HepG2 (cell line): ENCODE results near the gene TAF12. TPM values are rescaled to one million over a fixed set of nuclear protein-coding genes. Genes with fewer than 3 reads are reported as not detected.
A peak's percentile ranks its signal among the peaks of the same experiment; 100 is the strongest.

Experiments
- CEBPB ChIP-seq: IDR thresholded peaks from 2 replicates; pipeline ENCODE4 v1.6.1; 2011; ENCODE audit warnings: low read depth, low read length, improper control_type of control experiment, borderline replicate concordance
- CREB1 ChIP-seq, 2 experiments: fragments of 450-650 bp in 1 of 2; IDR thresholded peaks; 2 replicates each; pipeline ENCODE4 v1.6.1; 2016 to 2017; ENCODE audit warnings: control low read depth in 1 of 2, mild to moderate bottlenecking in 1 of 2, missing compliant biosample characterization in 1 of 2, missing genetic modification characterization in 1 of 2
- HDAC2 ChIP-seq: sonication (generic); formaldehyde crosslinking; IDR thresholded peaks from 2 replicates; pipeline ENCODE4 v1.4.0; 2020; ENCODE audit warnings: missing genetic modification reagents
- RAD51 ChIP-seq: fragments of 450-650 bp; IDR thresholded peaks from 2 replicates; pipeline ENCODE4 v1.6.1; 2016; ENCODE audit warnings: borderline replicate concordance
- REL ChIP-seq: sonication (generic); formaldehyde crosslinking; conservative IDR thresholded peaks from 2 replicates; pipeline ENCODE4 v1.8.0; 2022; ENCODE audit warnings: mild to moderate bottlenecking, missing genetic modification reagents, moderate library complexity
- TFE3 ChIP-seq: IDR thresholded peaks from 2 replicates; pipeline ENCODE4 v1.6.1; 2016
- ZNF292 ChIP-seq: sonication (generic); formaldehyde crosslinking; IDR thresholded peaks from 2 replicates; pipeline ENCODE4 v1.8.1; 2022; ENCODE audit warnings: mild to moderate bottlenecking, low read depth, missing genetic modification reagents, borderline replicate concordance
- ZNF598 ChIP-seq: sonication (generic); formaldehyde crosslinking; IDR thresholded peaks from 2 replicates; pipeline ENCODE4 v1.5.1; 2020; ENCODE audit warnings: mild to moderate bottlenecking, missing genetic modification reagents, borderline replicate concordance
- ZNF644 ChIP-seq: IDR thresholded peaks from 2 replicates; pipeline ENCODE4 v1.6.1; 2016; ENCODE audit warnings: low read depth
- polyA plus RNA-seq, 8 experiments: library from polyadenylated mRNA; depleted of rRNA in 3 of 8; stranded (reverse) in 7 of 8; unstranded in 1 of 8; fragments of >200 nt; fragmentation: Illumina TruSeq in 4 of 8; extraction: Trizol in 4 of 8; gene quantifications; 2 replicates each; pipeline versions ENCODE4 v1.2.1 to v1.2.3, GENCODE V29; 2011 to 2016; ENCODE audit warnings: low read depth in 4 of 8, missing spikeins in 1 of 8, mixed read lengths in 1 of 8; ENCODE audit not compliant: insufficient read depth in 1 of 8
- total RNA-seq, 5 experiments: library from RNA; depleted of rRNA; stranded (reverse); fragments of >200 nt; fragmentation: Illumina TruSeq; extraction: Trizol; gene quantifications; 2 replicates each; pipeline ENCODE4 v1.2.3, GENCODE V29; 2016; ENCODE audit warnings: low read depth in 1 of 5
- TF ChIP-seq, protein P1 (sequence below): sonication (generic); formaldehyde crosslinking; IDR thresholded peaks from 2 replicates; pipeline ENCODE4 v1.4.0; 2020; ENCODE audit warnings: missing genetic modification reagents, borderline replicate concordance
- TF ChIP-seq, protein P2 (sequence below): sonication (generic); formaldehyde crosslinking; IDR thresholded peaks from 2 replicates; pipeline ENCODE4 v1.4.0; 2020; ENCODE audit warnings: missing genetic modification reagents
- TF ChIP-seq, protein P3 (sequence below): IDR thresholded peaks from 2 replicates; pipeline ENCODE4 v1.6.1; 2016; ENCODE audit warnings: control low read depth
- TF ChIP-seq, protein P4 (sequence below): sonication (generic); formaldehyde crosslinking; IDR thresholded peaks from 2 replicates; pipeline ENCODE4 v1.4.0; 2020; ENCODE audit warnings: missing genetic modification reagents
- TF ChIP-seq, protein P5 (sequence below): sonication (generic); formaldehyde crosslinking; IDR thresholded peaks from 2 replicates; pipeline ENCODE4 v1.5.0; 2020; ENCODE audit warnings: missing genetic modification reagents
- TF ChIP-seq, protein P6 (sequence below): sonication (generic); formaldehyde crosslinking; IDR thresholded peaks from 2 replicates; pipeline ENCODE4 v1.4.0; 2020; ENCODE audit warnings: missing genetic modification reagents, mild to moderate bottlenecking, borderline replicate concordance

TAF12 gene
- total and polyA plus RNA-seq, 2 of the 13 experiments (the other 11 are each of a cell fraction or from before 2014, with no cell fraction given), result 16.3 to 17.1 TPM

- TF ChIP-seq, protein P1, sequence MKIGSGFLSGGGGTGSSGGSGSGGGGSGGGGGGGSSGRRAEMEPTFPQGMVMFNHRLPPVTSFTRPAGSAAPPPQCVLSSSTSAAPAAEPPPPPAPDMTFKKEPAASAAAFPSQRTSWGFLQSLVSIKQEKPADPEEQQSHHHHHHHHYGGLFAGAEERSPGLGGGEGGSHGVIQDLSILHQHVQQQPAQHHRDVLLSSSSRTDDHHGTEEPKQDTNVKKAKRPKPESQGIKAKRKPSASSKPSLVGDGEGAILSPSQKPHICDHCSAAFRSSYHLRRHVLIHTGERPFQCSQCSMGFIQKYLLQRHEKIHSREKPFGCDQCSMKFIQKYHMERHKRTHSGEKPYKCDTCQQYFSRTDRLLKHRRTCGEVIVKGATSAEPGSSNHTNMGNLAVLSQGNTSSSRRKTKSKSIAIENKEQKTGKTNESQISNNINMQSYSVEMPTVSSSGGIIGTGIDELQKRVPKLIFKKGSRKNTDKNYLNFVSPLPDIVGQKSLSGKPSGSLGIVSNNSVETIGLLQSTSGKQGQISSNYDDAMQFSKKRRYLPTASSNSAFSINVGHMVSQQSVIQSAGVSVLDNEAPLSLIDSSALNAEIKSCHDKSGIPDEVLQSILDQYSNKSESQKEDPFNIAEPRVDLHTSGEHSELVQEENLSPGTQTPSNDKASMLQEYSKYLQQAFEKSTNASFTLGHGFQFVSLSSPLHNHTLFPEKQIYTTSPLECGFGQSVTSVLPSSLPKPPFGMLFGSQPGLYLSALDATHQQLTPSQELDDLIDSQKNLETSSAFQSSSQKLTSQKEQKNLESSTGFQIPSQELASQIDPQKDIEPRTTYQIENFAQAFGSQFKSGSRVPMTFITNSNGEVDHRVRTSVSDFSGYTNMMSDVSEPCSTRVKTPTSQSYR (CRISPR knock-in tag), result 0 out of 2 replicates have a peak, but pooled peaks have one; percentile 21
- peak; percentile 68 for TF ChIP-seq HDAC2 (CRISPR knock-in tag)
- peak; percentile 23; the same call in 1 of the 2 replicates for TF ChIP-seq TFE3 (CRISPR knock-in tag)
- TF ChIP-seq, protein P2, sequence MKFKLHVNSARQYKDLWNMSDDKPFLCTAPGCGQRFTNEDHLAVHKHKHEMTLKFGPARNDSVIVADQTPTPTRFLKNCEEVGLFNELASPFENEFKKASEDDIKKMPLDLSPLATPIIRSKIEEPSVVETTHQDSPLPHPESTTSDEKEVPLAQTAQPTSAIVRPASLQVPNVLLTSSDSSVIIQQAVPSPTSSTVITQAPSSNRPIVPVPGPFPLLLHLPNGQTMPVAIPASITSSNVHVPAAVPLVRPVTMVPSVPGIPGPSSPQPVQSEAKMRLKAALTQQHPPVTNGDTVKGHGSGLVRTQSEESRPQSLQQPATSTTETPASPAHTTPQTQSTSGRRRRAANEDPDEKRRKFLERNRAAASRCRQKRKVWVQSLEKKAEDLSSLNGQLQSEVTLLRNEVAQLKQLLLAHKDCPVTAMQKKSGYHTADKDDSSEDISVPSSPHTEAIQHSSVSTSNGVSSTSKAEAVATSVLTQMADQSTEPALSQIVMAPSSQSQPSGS (CRISPR knock-in tag), result 0 out of 2 replicates have a peak, but pooled peaks have one; percentile 50
- TF ChIP-seq ZNF598, result no peak
- no peak for TF ChIP-seq REL (CRISPR knock-in tag)
- peak; percentile 89 for TF ChIP-seq CEBPB
- no peak for TF ChIP-seq RAD51
- peak; percentile 72; the same call in 1 of the 2 replicates for TF ChIP-seq ZNF292 (CRISPR knock-in tag)
- TF ChIP-seq CREB1 (IDR thresholded peaks at IDR 0.05), result no peak
- TF ChIP-seq CREB1 (CRISPR knock-in tag; IDR thresholded peaks at IDR 0.05), result peak; percentile 22; the same call in 1 of the 2 replicates
- TF ChIP-seq, protein P3, sequence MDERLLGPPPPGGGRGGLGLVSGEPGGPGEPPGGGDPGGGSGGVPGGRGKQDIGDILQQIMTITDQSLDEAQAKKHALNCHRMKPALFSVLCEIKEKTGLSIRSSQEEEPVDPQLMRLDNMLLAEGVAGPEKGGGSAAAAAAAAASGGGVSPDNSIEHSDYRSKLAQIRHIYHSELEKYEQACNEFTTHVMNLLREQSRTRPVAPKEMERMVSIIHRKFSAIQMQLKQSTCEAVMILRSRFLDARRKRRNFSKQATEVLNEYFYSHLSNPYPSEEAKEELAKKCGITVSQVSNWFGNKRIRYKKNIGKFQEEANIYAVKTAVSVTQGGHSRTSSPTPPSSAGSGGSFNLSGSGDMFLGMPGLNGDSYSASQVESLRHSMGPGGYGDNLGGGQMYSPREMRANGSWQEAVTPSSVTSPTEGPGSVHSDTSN (CRISPR knock-in tag), result peak; percentile 60; the same call in 1 of the 2 replicates
- TF ChIP-seq, protein P4, sequence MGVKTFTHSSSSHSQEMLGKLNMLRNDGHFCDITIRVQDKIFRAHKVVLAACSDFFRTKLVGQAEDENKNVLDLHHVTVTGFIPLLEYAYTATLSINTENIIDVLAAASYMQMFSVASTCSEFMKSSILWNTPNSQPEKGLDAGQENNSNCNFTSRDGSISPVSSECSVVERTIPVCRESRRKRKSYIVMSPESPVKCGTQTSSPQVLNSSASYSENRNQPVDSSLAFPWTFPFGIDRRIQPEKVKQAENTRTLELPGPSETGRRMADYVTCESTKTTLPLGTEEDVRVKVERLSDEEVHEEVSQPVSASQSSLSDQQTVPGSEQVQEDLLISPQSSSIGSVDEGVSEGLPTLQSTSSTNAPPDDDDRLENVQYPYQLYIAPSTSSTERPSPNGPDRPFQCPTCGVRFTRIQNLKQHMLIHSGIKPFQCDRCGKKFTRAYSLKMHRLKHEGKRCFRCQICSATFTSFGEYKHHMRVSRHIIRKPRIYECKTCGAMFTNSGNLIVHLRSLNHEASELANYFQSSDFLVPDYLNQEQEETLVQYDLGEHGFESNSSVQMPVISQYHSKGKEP (CRISPR knock-in tag), result no peak
- TF ChIP-seq, protein P5, sequence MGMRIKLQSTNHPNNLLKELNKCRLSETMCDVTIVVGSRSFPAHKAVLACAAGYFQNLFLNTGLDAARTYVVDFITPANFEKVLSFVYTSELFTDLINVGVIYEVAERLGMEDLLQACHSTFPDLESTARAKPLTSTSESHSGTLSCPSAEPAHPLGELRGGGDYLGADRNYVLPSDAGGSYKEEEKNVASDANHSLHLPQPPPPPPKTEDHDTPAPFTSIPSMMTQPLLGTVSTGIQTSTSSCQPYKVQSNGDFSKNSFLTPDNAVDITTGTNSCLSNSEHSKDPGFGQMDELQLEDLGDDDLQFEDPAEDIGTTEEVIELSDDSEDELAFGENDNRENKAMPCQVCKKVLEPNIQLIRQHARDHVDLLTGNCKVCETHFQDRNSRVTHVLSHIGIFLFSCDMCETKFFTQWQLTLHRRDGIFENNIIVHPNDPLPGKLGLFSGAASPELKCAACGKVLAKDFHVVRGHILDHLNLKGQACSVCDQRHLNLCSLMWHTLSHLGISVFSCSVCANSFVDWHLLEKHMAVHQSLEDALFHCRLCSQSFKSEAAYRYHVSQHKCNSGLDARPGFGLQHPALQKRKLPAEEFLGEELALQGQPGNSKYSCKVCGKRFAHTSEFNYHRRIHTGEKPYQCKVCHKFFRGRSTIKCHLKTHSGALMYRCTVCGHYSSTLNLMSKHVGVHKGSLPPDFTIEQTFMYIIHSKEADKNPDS (CRISPR knock-in tag), result no peak
- TF ChIP-seq, protein P6, sequence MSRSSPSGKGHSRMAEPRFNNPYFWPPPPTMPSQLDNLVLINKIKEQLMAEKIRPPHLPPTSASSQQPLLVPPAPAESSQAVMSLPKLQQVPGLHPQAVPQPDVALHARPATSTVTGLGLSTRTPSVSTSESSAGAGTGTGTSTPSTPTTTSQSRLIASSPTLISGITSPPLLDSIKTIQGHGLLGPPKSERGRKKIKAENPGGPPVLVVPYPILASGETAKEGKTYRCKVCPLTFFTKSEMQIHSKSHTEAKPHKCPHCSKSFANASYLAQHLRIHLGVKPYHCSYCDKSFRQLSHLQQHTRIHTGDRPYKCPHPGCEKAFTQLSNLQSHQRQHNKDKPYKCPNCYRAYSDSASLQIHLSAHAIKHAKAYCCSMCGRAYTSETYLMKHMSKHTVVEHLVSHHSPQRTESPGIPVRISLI (CRISPR knock-in tag), result peak; percentile 82
- no peak for TF ChIP-seq ZNF644 (CRISPR knock-in tag)
These were observed 3.2 kb upstream of the TAF12 start (continued) for GRCh38 chr1:28646040-28646439.
